ENCODE results near the gene TTC5.
"Not testable (repeated sequence)": the region's sequence is repeated elsewhere in the genome, so short reads cannot be mapped to it uniquely, and the experiment has no call there.

TTC5 gene

GRCh38 chr14:20305265-20306078 lies at the start of gene TTC5:
Gene TTC5 (minus strand): TSS chr14:20305951. CDS start chr14:20305937, 14 bp downstream.
- Mint-ChIP-seq H3K27me3 (no peaks in the 10 kb centered on the region), H3K9me3 (no peaks in the 10 kb centered on the region), H3K27ac (peak within 1 kb of the TSS; percentile 82), H3K4me3 (peak within 1 kb of the TSS; percentile 88), H3K36me3 (ENCODE audit: low read depth) (peaks cover 35% of the 10 kb centered on the region), H3K4me1 (ENCODE audit: low read depth) (peaks cover 31% of the 10 kb centered on the region)
- peak; percentile 95 for DNase-seq

GRCh38 chr14:20350860-20351259 lies 45.1 kb upstream of the TTC5 start:
- Mint-ChIP-seq H3K9me3 (no peaks in the 10 kb centered on the region), H3K27me3 (no peaks in the 10 kb centered on the region), H3K27ac (peak overlapping the region; percentile 5), H3K36me3 (ENCODE audit: low read depth) (peaks cover 93% of the 10 kb centered on the region), H3K4me1 (ENCODE audit: low read depth) (peaks cover 4% of the 10 kb centered on the region), H3K4me3 (no peak overlapping the region)
- DNase-seq, result no peak

- peaks cover 94% of the 10 kb centered on the region for H3K36me3 Mint-ChIP-seq (ENCODE audit: low read depth)
- H3K9me3 Mint-ChIP-seq, result no peaks in the 10 kb centered on the region
- no peak overlapping the region for H3K4me3 Mint-ChIP-seq
- H3K27ac Mint-ChIP-seq, result peak overlapping the region; percentile 5
- H3K27me3 Mint-ChIP-seq, result no peaks in the 10 kb centered on the region
- DNase-seq, result no peak
- peaks cover 10% of the 10 kb centered on the region for H3K4me1 Mint-ChIP-seq (ENCODE audit: low read depth)
Measured at GRCh38 chr14:20350282-20350681, 44.5 kb upstream of the TTC5 start.

GRCh38 chr14:20347747-20348146 lies 42.0 kb upstream of the TTC5 start:
- no peak for DNase-seq
- Mint-ChIP-seq H3K4me3 (no peak overlapping the region), H3K4me1 (ENCODE audit: low read depth) (peaks cover 22% of the 10 kb centered on the region)

GRCh38 chr14:20346713-20347112 lies 41.0 kb upstream of the TTC5 start:
- Mint-ChIP-seq H3K27ac (peak overlapping the region; percentile 2), H3K27me3 (no peaks in the 10 kb centered on the region), H3K4me3 (no peak overlapping the region), H3K4me1 (ENCODE audit: low read depth) (peaks cover 22% of the 10 kb centered on the region), H3K9me3 (no peaks in the 10 kb centered on the region), H3K36me3 (ENCODE audit: low read depth) (peaks cover 74% of the 10 kb centered on the region)
- DNase-seq, result no peak

More at GRCh38 chr14:20347747-20348146, 42.0 kb upstream of the TTC5 start:
- H3K27me3 Mint-ChIP-seq, result no peaks in the 10 kb centered on the region
- no peaks in the 10 kb centered on the region for H3K9me3 Mint-ChIP-seq
- H3K36me3 Mint-ChIP-seq (ENCODE audit: low read depth), result peaks cover 84% of the 10 kb centered on the region
- no peak overlapping the region for H3K27ac Mint-ChIP-seq

- Mint-ChIP-seq H3K4me1 (ENCODE audit: low read depth) (peaks cover 20% of the 10 kb centered on the region), H3K27me3 (no peaks in the 10 kb centered on the region), H3K36me3 (ENCODE audit: low read depth) (peaks cover 61% of the 10 kb centered on the region), H3K9me3 (no peaks in the 10 kb centered on the region), H3K4me3 (no peak overlapping the region), H3K27ac (peak overlapping the region; percentile 39)
- DNase-seq, result no peak
Measured at GRCh38 chr14:20345366-20345765, 39.6 kb upstream of the TTC5 start.

GRCh38 chr14:20343862-20344220 lies 38.1 kb upstream of the TTC5 start:
- Mint-ChIP-seq H3K36me3 (ENCODE audit: low read depth) (peaks cover 47% of the 10 kb centered on the region), H3K27me3 (no peaks in the 10 kb centered on the region), H3K4me1 (ENCODE audit: low read depth) (peaks cover 18% of the 10 kb centered on the region), H3K9me3 (no peaks in the 10 kb centered on the region), H3K27ac (peak overlapping the region; percentile 96), H3K4me3 (peak overlapping the region; percentile 91)
- DNase-seq, result no peak

- Mint-ChIP-seq H3K27me3 (no peaks in the 10 kb centered on the region), H3K4me1 (ENCODE audit: low read depth) (peaks cover 18% of the 10 kb centered on the region), H3K4me3 (peak within 1 kb of the TSS; percentile 91), H3K27ac (peak within 1 kb of the TSS; percentile 96), H3K36me3 (ENCODE audit: low read depth) (peaks cover 41% of the 10 kb centered on the region), H3K9me3 (no peaks in the 10 kb centered on the region)
- DNase-seq, result peak; percentile 95
Measured at GRCh38 chr14:20343092-20343861, 37.5 kb upstream of the TTC5 start, which contains the start of gene PARP2. Gene PARP2 (plus strand): TSS chr14:20343635. CDS start chr14:20343642, 7 bp downstream.

- peaks cover 29% of the 10 kb centered on the region for H3K36me3 Mint-ChIP-seq (ENCODE audit: low read depth)
- H3K27me3 Mint-ChIP-seq, result no peaks in the 10 kb centered on the region
- H3K4me1 Mint-ChIP-seq (ENCODE audit: low read depth), result peaks cover 18% of the 10 kb centered on the region
- no peaks in the 10 kb centered on the region for H3K9me3 Mint-ChIP-seq
- DNase-seq, result no peak
- H3K27ac Mint-ChIP-seq, result no peak overlapping the region
- peak overlapping the region; percentile 91 for H3K4me3 Mint-ChIP-seq
Measured at GRCh38 chr14:20341646-20342045, 35.9 kb upstream of the TTC5 start.

GRCh38 chr14:20341032-20341431 lies 35.3 kb upstream of the TTC5 start:
- peaks cover 23% of the 10 kb centered on the region for H3K36me3 Mint-ChIP-seq (ENCODE audit: low read depth)
- not testable (repeated sequence) for DNase-seq, H3K27ac Mint-ChIP-seq, H3K9me3 Mint-ChIP-seq, H3K27me3 Mint-ChIP-seq
- H3K4me1 Mint-ChIP-seq (ENCODE audit: low read depth), result peaks cover 18% of the 10 kb centered on the region
- H3K4me3 Mint-ChIP-seq, result peak overlapping the region; percentile 20

- H3K27ac Mint-ChIP-seq, result no peak overlapping the region
- peak overlapping the region; percentile 96 for H3K4me3 Mint-ChIP-seq
- peaks cover 42% of the 10 kb centered on the region for H3K4me1 Mint-ChIP-seq (ENCODE audit: low read depth)
Measured at GRCh38 chr14:20334017-20334416, 28.3 kb upstream of the TTC5 start.

GRCh38 chr14:20333494-20333841 lies 27.7 kb upstream of the TTC5 start:
- no peaks in the 10 kb centered on the region for H3K27me3 Mint-ChIP-seq
- peaks cover 47% of the 10 kb centered on the region for H3K4me1 Mint-ChIP-seq (ENCODE audit: low read depth)
- H3K4me3 Mint-ChIP-seq, result peak overlapping the region; percentile 96
- H3K27ac Mint-ChIP-seq, result peak overlapping the region; percentile 97
- no peaks in the 10 kb centered on the region for H3K9me3 Mint-ChIP-seq
- no peak for DNase-seq
- peaks cover 43% of the 10 kb centered on the region for H3K36me3 Mint-ChIP-seq (ENCODE audit: low read depth)

More at GRCh38 chr14:20334017-20334416, 28.3 kb upstream of the TTC5 start:
- Mint-ChIP-seq H3K36me3 (ENCODE audit: low read depth) (peaks cover 37% of the 10 kb centered on the region), H3K27me3 (no peaks in the 10 kb centered on the region), H3K9me3 (no peaks in the 10 kb centered on the region)
- no peak for DNase-seq

- DNase-seq, result peak; percentile 52
- Mint-ChIP-seq H3K27ac (peak within 1 kb of the TSS; percentile 97), H3K9me3 (no peaks in the 10 kb centered on the region), H3K36me3 (ENCODE audit: low read depth) (peaks cover 47% of the 10 kb centered on the region), H3K4me1 (ENCODE audit: low read depth) (peaks cover 51% of the 10 kb centered on the region), H3K4me3 (peak within 1 kb of the TSS; percentile 96), H3K27me3 (no peaks in the 10 kb centered on the region)
Measured at GRCh38 chr14:20332788-20333493, 27.2 kb upstream of the TTC5 start, which contains the start of gene CCNB1IP1. Gene CCNB1IP1 (minus strand): TSS chr14:20333279. CDS start chr14:20316523, 16,756 bp downstream.

- H3K27me3 Mint-ChIP-seq, result no peaks in the 10 kb centered on the region
- H3K27ac Mint-ChIP-seq, result peak overlapping the region; percentile 97
- DNase-seq, result no peak
- peak overlapping the region; percentile 96 for H3K4me3 Mint-ChIP-seq
- no peaks in the 10 kb centered on the region for H3K9me3 Mint-ChIP-seq
- H3K36me3 Mint-ChIP-seq (ENCODE audit: low read depth), result peaks cover 53% of the 10 kb centered on the region
- peaks cover 56% of the 10 kb centered on the region for H3K4me1 Mint-ChIP-seq (ENCODE audit: low read depth)
Measured at GRCh38 chr14:20332431-20332787, 26.7 kb upstream of the TTC5 start.
